ENCODE data around the gene PRODH.
"Not testable (repeated sequence)": the region's sequence is repeated elsewhere in the genome, so short reads cannot be mapped to it uniquely, and the experiment has no call there.

Gene PRODH

DNA sequence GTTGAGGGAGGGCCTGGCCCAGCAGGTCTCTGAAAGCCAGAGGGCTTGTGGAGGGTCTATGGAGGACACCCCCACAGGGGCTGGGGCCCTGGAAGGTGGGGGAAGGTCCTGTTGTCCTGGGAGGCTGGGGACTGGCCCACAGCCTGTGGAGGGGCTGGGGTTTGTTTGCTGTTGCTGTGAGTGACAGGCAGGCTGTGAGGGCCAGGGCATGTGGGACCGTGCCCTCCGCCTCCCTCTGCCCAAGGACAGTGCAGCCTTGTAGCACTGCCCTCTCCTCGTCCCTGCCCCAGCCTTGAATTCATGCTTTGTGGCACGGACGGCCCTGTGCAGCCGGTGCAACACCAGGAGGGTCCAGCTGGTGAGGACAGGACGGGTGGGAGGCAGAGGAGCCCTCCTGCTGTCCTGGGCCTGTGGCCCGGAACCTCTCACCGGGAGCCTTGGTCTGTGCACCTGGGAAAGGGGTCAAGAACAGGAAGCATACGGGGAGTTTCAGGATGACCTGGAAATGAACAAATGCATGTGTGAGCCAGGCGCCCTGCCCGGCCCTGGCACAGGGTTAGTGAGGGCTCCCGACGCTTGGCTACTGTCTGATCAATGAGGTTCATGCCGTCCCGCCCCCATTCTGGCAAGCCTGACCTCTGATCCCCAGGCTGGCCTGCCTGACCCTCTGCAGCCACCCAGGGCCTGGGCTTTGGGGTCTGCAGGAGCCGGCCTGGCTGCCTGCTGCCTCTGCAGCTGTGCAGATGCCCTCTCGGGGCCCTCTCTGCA is 37.4 kb upstream of the PRODH start:
- TF ChIP-seq, protein P1, sequence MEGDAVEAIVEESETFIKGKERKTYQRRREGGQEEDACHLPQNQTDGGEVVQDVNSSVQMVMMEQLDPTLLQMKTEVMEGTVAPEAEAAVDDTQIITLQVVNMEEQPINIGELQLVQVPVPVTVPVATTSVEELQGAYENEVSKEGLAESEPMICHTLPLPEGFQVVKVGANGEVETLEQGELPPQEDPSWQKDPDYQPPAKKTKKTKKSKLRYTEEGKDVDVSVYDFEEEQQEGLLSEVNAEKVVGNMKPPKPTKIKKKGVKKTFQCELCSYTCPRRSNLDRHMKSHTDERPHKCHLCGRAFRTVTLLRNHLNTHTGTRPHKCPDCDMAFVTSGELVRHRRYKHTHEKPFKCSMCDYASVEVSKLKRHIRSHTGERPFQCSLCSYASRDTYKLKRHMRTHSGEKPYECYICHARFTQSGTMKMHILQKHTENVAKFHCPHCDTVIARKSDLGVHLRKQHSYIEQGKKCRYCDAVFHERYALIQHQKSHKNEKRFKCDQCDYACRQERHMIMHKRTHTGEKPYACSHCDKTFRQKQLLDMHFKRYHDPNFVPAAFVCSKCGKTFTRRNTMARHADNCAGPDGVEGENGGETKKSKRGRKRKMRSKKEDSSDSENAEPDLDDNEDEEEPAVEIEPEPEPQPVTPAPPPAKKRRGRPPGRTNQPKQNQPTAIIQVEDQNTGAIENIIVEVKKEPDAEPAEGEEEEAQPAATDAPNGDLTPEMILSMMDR (IDR thresholded peaks at IDR 0.05; ENCODE audit: low read depth, low read length, missing control alignments) = no peak
- DNase-seq = no peak
- Histone ChIP-seq H3K4me3 (ENCODE audit: low read depth, low read length) (no peak overlapping the region), H3K36me3 (replicated peaks) (no peaks in the 10 kb centered on the region), H3K27ac (no peak overlapping the region), H3K27me3 (replicated peaks) (peaks cover 9% of the 10 kb centered on the region)
- in situ Hi-C loops (cut with HindIII; ENCODE audit: low pct_ligation_motif_present, low sequenced_read_pairs) = no loop called here

- in situ Hi-C loops (cut with HindIII; ENCODE audit: low pct_ligation_motif_present, low sequenced_read_pairs); H3K27ac ChIP-seq; H3K27me3 ChIP-seq (replicated peaks); H3K36me3 ChIP-seq (replicated peaks); H3K4me3 ChIP-seq (ENCODE audit: low read depth, low read length); DNase-seq: not testable (repeated sequence)
Observed at GRCh38 chr22:18972591-18972990, 36.5 kb upstream of the PRODH start.

DNA sequence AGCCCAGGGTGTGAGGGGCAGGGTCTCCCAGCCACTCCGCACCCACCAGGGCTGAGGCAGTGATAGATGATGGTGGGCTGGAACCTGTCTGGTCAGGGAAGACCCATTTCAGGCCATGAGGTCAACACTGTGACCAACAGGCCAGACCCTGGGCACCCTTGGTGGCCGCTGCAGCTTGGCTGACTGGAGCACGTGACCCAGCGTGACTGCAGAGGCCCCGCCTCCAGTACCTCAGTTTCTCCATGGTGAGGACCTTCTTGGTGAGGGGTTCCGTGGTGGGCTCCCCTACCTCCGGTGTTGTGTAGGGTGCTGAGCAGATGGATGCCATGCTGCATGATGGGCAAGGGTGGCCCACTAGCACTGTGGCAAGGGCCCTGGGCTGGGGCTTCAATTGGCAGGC is 35.9 kb upstream of the PRODH start:
- H3K36me3 ChIP-seq (replicated peaks); H3K27me3 ChIP-seq (replicated peaks); H3K27ac ChIP-seq; DNase-seq; in situ Hi-C loops (cut with HindIII; ENCODE audit: low pct_ligation_motif_present, low sequenced_read_pairs); H3K4me3 ChIP-seq (ENCODE audit: low read depth, low read length): not testable (repeated sequence)

GRCh38 chr22:18971321-18971751 is 35.2 kb upstream of the PRODH start:
- no peak overlapping the region for H3K4me3 ChIP-seq (ENCODE audit: low read depth, low read length)
- H3K36me3 ChIP-seq (replicated peaks) = no peaks in the 10 kb centered on the region
- no peak overlapping the region for H3K27ac ChIP-seq
- no peak for DNase-seq
- in situ Hi-C loops (cut with HindIII; ENCODE audit: low pct_ligation_motif_present, low sequenced_read_pairs) = no loop called here
- H3K27me3 ChIP-seq (replicated peaks) = peaks cover 9% of the 10 kb centered on the region
- TF ChIP-seq, protein P1 (IDR thresholded peaks at IDR 0.05; ENCODE audit: low read depth, low read length, missing control alignments) = no peak

- TF ChIP-seq, protein P1 (IDR thresholded peaks at IDR 0.05; ENCODE audit: low read depth, low read length, missing control alignments) = no peak
- Histone ChIP-seq H3K4me3 (ENCODE audit: low read depth, low read length) (no peak overlapping the region), H3K27me3 (replicated peaks) (peaks cover 9% of the 10 kb centered on the region), H3K36me3 (replicated peaks) (no peaks in the 10 kb centered on the region), H3K27ac (no peak overlapping the region)
- DNase-seq = no peak
- in situ Hi-C loops (cut with HindIII; ENCODE audit: low pct_ligation_motif_present, low sequenced_read_pairs) = no loop called here
Observed at GRCh38 chr22:18970948-18971315, 34.8 kb upstream of the PRODH start.

GRCh38 chr22:18970176-18970947 is 34.3 kb upstream of the PRODH start:
- peaks cover 9% of the 10 kb centered on the region for H3K27me3 ChIP-seq (replicated peaks)
- TF ChIP-seq, protein P1 (IDR thresholded peaks at IDR 0.05; ENCODE audit: low read depth, low read length, missing control alignments) = peak; percentile 15
- peak overlapping the region; percentile 37 for H3K4me3 ChIP-seq (ENCODE audit: low read depth, low read length)
- in situ Hi-C loops (cut with HindIII; ENCODE audit: low pct_ligation_motif_present, low sequenced_read_pairs) = no loop called here
- H3K36me3 ChIP-seq (replicated peaks) = no peaks in the 10 kb centered on the region
- DNase-seq = no peak
- H3K27ac ChIP-seq = no peak overlapping the region

DNA sequence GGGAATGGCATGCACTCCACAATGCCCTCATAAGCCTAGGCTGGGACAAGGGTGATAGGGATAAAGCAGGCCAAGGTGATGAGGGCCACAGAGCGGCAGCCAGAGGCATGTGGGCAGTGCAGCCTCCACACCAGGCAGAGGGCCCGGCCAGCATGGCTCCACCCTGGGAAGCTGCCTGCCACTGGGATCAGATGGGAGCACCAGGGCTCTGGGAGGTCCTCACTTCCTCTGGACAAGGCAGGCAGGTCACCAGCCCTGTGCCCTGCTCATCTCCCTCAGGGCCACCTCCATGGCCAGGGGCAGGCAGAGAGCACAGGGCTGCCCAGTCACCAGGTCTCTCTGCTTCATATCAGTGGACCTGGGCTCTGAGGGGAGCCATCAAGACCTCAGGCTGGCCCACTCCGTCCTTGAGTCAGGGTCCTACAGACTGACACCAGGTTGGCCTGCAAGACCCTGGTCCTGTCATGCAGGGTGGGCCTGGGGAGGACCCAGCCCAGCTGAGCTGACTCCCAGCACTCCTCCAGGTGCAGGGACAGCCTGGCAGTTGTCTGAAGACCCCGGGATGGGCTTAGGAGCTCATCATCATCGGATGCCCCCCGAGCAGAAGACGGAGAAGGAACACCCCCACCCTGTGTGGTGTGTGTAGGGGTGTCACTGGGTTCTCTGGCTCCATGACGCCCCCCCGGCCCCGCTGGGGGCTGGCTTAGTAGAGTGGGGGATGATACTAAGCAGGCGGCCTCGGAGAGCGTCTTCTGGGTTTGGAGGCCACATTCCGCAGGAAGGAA is 33.3 kb upstream of the PRODH start:
- DNase-seq; H3K27me3 ChIP-seq (replicated peaks); H3K4me3 ChIP-seq (ENCODE audit: low read depth, low read length); H3K36me3 ChIP-seq (replicated peaks); in situ Hi-C loops (cut with HindIII; ENCODE audit: low pct_ligation_motif_present, low sequenced_read_pairs); H3K27ac ChIP-seq: not testable (repeated sequence)

All from brain microvascular endothelial cell (primary cell).